HT-29 (cell line): ENCODE data around the gene EVA1C. TPM values are rescaled to one million over a fixed set of nuclear protein-coding genes. Genes with fewer than 3 reads are reported as not detected.
"Not testable (repeated sequence)": the region's sequence is repeated elsewhere in the genome, so short reads cannot be mapped to it uniquely, and the experiment has no call there.

ENCODE experiments used
- DNase-seq: peaks from one replicate; pipeline ENCODE4 v3.0.0-alpha.2; 2015; ENCODE audit warnings: low spot score
- total RNA-seq: library from RNA; depleted of rRNA; stranded (reverse); fragments of >200 nt; shearing (Covaris generic); gene quantifications from 2 replicates; pipeline ENCODE4 v1.2.3, GENCODE V29; 2014

EVA1C gene
- total RNA-seq, 1 experiment from 2014 or later: 16.0 TPM

- DNase-seq: peak; percentile 44
These were observed 82.6 kb downstream of the EVA1C start for GRCh38 chr21:32494934-32495709.

- DNase-seq: no peak
These were observed 84.1 kb downstream of the EVA1C start for GRCh38 chr21:32496568-32496967.

- no peak for DNase-seq
These were observed 86.9 kb downstream of the EVA1C start for GRCh38 chr21:32499249-32500055.

- not testable (repeated sequence) for DNase-seq
These were observed 91.1 kb downstream of the EVA1C start for GRCh38 chr21:32503641-32504040.

- DNase-seq: not testable (repeated sequence)
These were observed 93.3 kb downstream of the EVA1C start for GRCh38 chr21:32505767-32506166.

GRCh38 chr21:32506411-32506965 lies 94.0 kb downstream of the EVA1C start:
- DNase-seq: not testable (repeated sequence)

- no peak for DNase-seq
These were observed 94.9 kb downstream of the EVA1C start for GRCh38 chr21:32507342-32507919.

- DNase-seq: not testable (repeated sequence)
These were observed 95.5 kb downstream of the EVA1C start for GRCh38 chr21:32508036-32508435.

GRCh38 chr21:32508558-32508957 lies 96.1 kb downstream of the EVA1C start:
- DNase-seq: no peak

GRCh38 chr21:32508975-32509374 lies 96.5 kb downstream of the EVA1C start:
- not testable (repeated sequence) for DNase-seq

GRCh38 chr21:32514275-32515055 lies 102.0 kb downstream of the EVA1C start:
- no peak for DNase-seq

GRCh38 chr21:32515874-32516273 lies 103.4 kb downstream of the EVA1C start:
- no peak for DNase-seq

- DNase-seq: peak; percentile 72
These were observed 104.5 kb downstream of the EVA1C start for GRCh38 chr21:32516756-32517649.

GRCh38 chr21:32519945-32520874 lies 107.7 kb downstream of the EVA1C start:
- no peak for DNase-seq

GRCh38 chr21:32520875-32521735 lies 108.6 kb downstream of the EVA1C start:
- peak; percentile 81 for DNase-seq

GRCh38 chr21:32521736-32522355 lies 109.3 kb downstream of the EVA1C start:
- no peak for DNase-seq

- DNase-seq: no peak
These were observed 111.0 kb downstream of the EVA1C start for GRCh38 chr21:32523463-32523862.
